ENCODE measurements around the gene ANXA7. TPM values are rescaled to one million over a fixed set of nuclear protein-coding genes. Genes with fewer than 3 reads are reported as not detected.
A peak's percentile ranks its signal among the peaks of the same experiment; 100 is the strongest.

The ANXA7 gene
- 60.7 TPM for polyA plus RNA-seq (2013, experiment 1 of 2)
- 55.8 TPM for polyA plus RNA-seq (2013, experiment 2 of 2)

GRCh38 chr10:73413528-73414229 is at the start of gene ANXA7:
Gene ANXA7, minus strand, starts transcription at chr10:73414058. Its CDS starts 13,202 bp downstream, at chr10:73400856.
- peaks cover 3% of the 10 kb centered on the region for H3K4me1 ChIP-seq (ENCODE audit: control insufficient read depth, insufficient read depth, low read length, poor library complexity, severe bottlenecking)
- peak within 1 kb of the TSS; percentile 88 for H3K4me3 ChIP-seq (ENCODE audit: extremely low read depth, insufficient read depth, low read length, poor library complexity, severe bottlenecking)
- no peaks in the 10 kb centered on the region for H3K36me3 ChIP-seq (ENCODE audit: control insufficient read depth, insufficient read depth, low read length)
- 0% methylated on average over 33 to 47 of the region's 62 CpGs for WGBS, 2 experiments (ENCODE audit: insufficient coverage in 2 of 2)
- H3K27ac ChIP-seq (ENCODE audit: low read depth, low read length, severe bottlenecking) = peak within 1 kb of the TSS; percentile 90
- H3K9me3 ChIP-seq (ENCODE audit: control insufficient read depth, low read length) = no peaks in the 10 kb centered on the region

GRCh38 chr10:73460897-73461296 is 47.0 kb upstream of the ANXA7 start:
- Histone ChIP-seq H3K9me3 (ENCODE audit: control insufficient read depth, low read length) (no peaks in the 10 kb centered on the region), H3K36me3 (ENCODE audit: control insufficient read depth, insufficient read depth, low read length) (peaks cover 53% of the 10 kb centered on the region), H3K4me3 (ENCODE audit: extremely low read depth, insufficient read depth, low read length, poor library complexity, severe bottlenecking) (no peak overlapping the region), H3K4me1 (ENCODE audit: control insufficient read depth, insufficient read depth, low read length, poor library complexity, severe bottlenecking) (no peaks in the 10 kb centered on the region), H3K27ac (ENCODE audit: low read depth, low read length, severe bottlenecking) (no peak overlapping the region)
- 82 to 87% methylated on average over 3 to 4 of the region's 4 CpGs for WGBS, 2 experiments (ENCODE audit: insufficient coverage in 2 of 2)

- Histone ChIP-seq H3K4me1 (ENCODE audit: control insufficient read depth, insufficient read depth, low read length, poor library complexity, severe bottlenecking) (no peaks in the 10 kb centered on the region), H3K36me3 (ENCODE audit: control insufficient read depth, insufficient read depth, low read length) (peaks cover 47% of the 10 kb centered on the region), H3K9me3 (ENCODE audit: control insufficient read depth, low read length) (no peaks in the 10 kb centered on the region), H3K4me3 (ENCODE audit: extremely low read depth, insufficient read depth, low read length, poor library complexity, severe bottlenecking) (no peak overlapping the region), H3K27ac (ENCODE audit: low read depth, low read length, severe bottlenecking) (no peak overlapping the region)
- 93 to 96% methylated on average over 3 to 6 of the region's 6 CpGs for WGBS, 2 experiments (ENCODE audit: insufficient coverage in 2 of 2)
Observed at GRCh38 chr10:73459683-73460314, 45.9 kb upstream of the ANXA7 start.

GRCh38 chr10:73456187-73456890 is 42.5 kb upstream of the ANXA7 start:
- no peak overlapping the region for H3K27ac ChIP-seq (ENCODE audit: low read depth, low read length, severe bottlenecking)
- 100% methylated on average over 1 of the region's 2 CpGs for WGBS, 2 experiments (ENCODE audit: insufficient coverage in 2 of 2)
- H3K4me1 ChIP-seq (ENCODE audit: control insufficient read depth, insufficient read depth, low read length, poor library complexity, severe bottlenecking) = no peaks in the 10 kb centered on the region
- peaks cover 30% of the 10 kb centered on the region for H3K36me3 ChIP-seq (ENCODE audit: control insufficient read depth, insufficient read depth, low read length)
- H3K9me3 ChIP-seq (ENCODE audit: control insufficient read depth, low read length) = no peaks in the 10 kb centered on the region
- H3K4me3 ChIP-seq (ENCODE audit: extremely low read depth, insufficient read depth, low read length, poor library complexity, severe bottlenecking) = no peak overlapping the region

GRCh38 chr10:73449113-73449512 is 35.3 kb upstream of the ANXA7 start:
- Histone ChIP-seq H3K36me3 (ENCODE audit: control insufficient read depth, insufficient read depth, low read length) (peaks cover 32% of the 10 kb centered on the region), H3K4me1 (ENCODE audit: control insufficient read depth, insufficient read depth, low read length, poor library complexity, severe bottlenecking) (no peaks in the 10 kb centered on the region), H3K4me3 (ENCODE audit: extremely low read depth, insufficient read depth, low read length, poor library complexity, severe bottlenecking) (no peak overlapping the region), H3K27ac (ENCODE audit: low read depth, low read length, severe bottlenecking) (no peak overlapping the region), H3K9me3 (ENCODE audit: control insufficient read depth, low read length) (no peaks in the 10 kb centered on the region)
- no CpG with 5 or more reads among the region's 1 CpG for WGBS, 2 experiments (ENCODE audit: insufficient coverage in 2 of 2)

GRCh38 chr10:73448384-73448783 is 34.5 kb upstream of the ANXA7 start:
- H3K27ac ChIP-seq (ENCODE audit: low read depth, low read length, severe bottlenecking) = no peak overlapping the region
- H3K9me3 ChIP-seq (ENCODE audit: control insufficient read depth, low read length) = no peaks in the 10 kb centered on the region
- H3K4me3 ChIP-seq (ENCODE audit: extremely low read depth, insufficient read depth, low read length, poor library complexity, severe bottlenecking) = no peak overlapping the region
- 100% methylated on average over 1 of the region's 1 CpG for WGBS, 2 experiments (ENCODE audit: insufficient coverage in 2 of 2)
- peaks cover 32% of the 10 kb centered on the region for H3K36me3 ChIP-seq (ENCODE audit: control insufficient read depth, insufficient read depth, low read length)
- H3K4me1 ChIP-seq (ENCODE audit: control insufficient read depth, insufficient read depth, low read length, poor library complexity, severe bottlenecking) = no peaks in the 10 kb centered on the region

- no peak overlapping the region for H3K4me3 ChIP-seq (ENCODE audit: extremely low read depth, insufficient read depth, low read length, poor library complexity, severe bottlenecking)
- H3K36me3 ChIP-seq (ENCODE audit: control insufficient read depth, insufficient read depth, low read length) = peaks cover 32% of the 10 kb centered on the region
Observed at GRCh38 chr10:73446926-73447325, 33.1 kb upstream of the ANXA7 start.

GRCh38 chr10:73444457-73444856 is 30.6 kb upstream of the ANXA7 start:
- Histone ChIP-seq H3K9me3 (ENCODE audit: control insufficient read depth, low read length) (no peaks in the 10 kb centered on the region), H3K27ac (ENCODE audit: low read depth, low read length, severe bottlenecking) (no peak overlapping the region), H3K4me3 (ENCODE audit: extremely low read depth, insufficient read depth, low read length, poor library complexity, severe bottlenecking) (no peak overlapping the region), H3K4me1 (ENCODE audit: control insufficient read depth, insufficient read depth, low read length, poor library complexity, severe bottlenecking) (no peaks in the 10 kb centered on the region), H3K36me3 (ENCODE audit: control insufficient read depth, insufficient read depth, low read length) (peaks cover 34% of the 10 kb centered on the region)
- WGBS, 2 experiments (ENCODE audit: insufficient coverage in 2 of 2) = 82 to 100% methylated on average over 1 of the region's 1 CpG

More at GRCh38 chr10:73446926-73447325, 33.1 kb upstream of the ANXA7 start:
- no peaks in the 10 kb centered on the region for H3K4me1 ChIP-seq (ENCODE audit: control insufficient read depth, insufficient read depth, low read length, poor library complexity, severe bottlenecking)
- no peaks in the 10 kb centered on the region for H3K9me3 ChIP-seq (ENCODE audit: control insufficient read depth, low read length)
- H3K27ac ChIP-seq (ENCODE audit: low read depth, low read length, severe bottlenecking) = no peak overlapping the region

GRCh38 chr10:73439605-73440312 is 25.9 kb upstream of the ANXA7 start:
- Histone ChIP-seq H3K27ac (ENCODE audit: low read depth, low read length, severe bottlenecking) (no peak overlapping the region), H3K4me1 (ENCODE audit: control insufficient read depth, insufficient read depth, low read length, poor library complexity, severe bottlenecking) (no peaks in the 10 kb centered on the region), H3K4me3 (ENCODE audit: extremely low read depth, insufficient read depth, low read length, poor library complexity, severe bottlenecking) (no peak overlapping the region), H3K36me3 (ENCODE audit: control insufficient read depth, insufficient read depth, low read length) (peaks cover 36% of the 10 kb centered on the region), H3K9me3 (ENCODE audit: control insufficient read depth, low read length) (no peaks in the 10 kb centered on the region)
- WGBS, 2 experiments (ENCODE audit: insufficient coverage in 2 of 2) = no CpG with 5 or more reads among the region's 1 CpG

- peaks cover 32% of the 10 kb centered on the region for H3K36me3 ChIP-seq (ENCODE audit: control insufficient read depth, insufficient read depth, low read length)
- H3K4me1 ChIP-seq (ENCODE audit: control insufficient read depth, insufficient read depth, low read length, poor library complexity, severe bottlenecking) = no peaks in the 10 kb centered on the region
- H3K27ac ChIP-seq (ENCODE audit: low read depth, low read length, severe bottlenecking) = no peak overlapping the region
- 100% methylated on average over 1 of the region's 1 CpG; no CpG with 5 or more reads in 1 of the 2 experiments for WGBS, 2 experiments (ENCODE audit: insufficient coverage in 2 of 2)
- H3K9me3 ChIP-seq (ENCODE audit: control insufficient read depth, low read length) = no peaks in the 10 kb centered on the region
- no peak overlapping the region for H3K4me3 ChIP-seq (ENCODE audit: extremely low read depth, insufficient read depth, low read length, poor library complexity, severe bottlenecking)
Observed at GRCh38 chr10:73439055-73439454, 25.2 kb upstream of the ANXA7 start.
